PC-3 (cell line): ENCODE measurements around the gene USP3. TPM values are rescaled to one million over a fixed set of nuclear protein-coding genes. Genes with fewer than 3 reads are reported as not detected.

Source experiments
- ATAC-seq: fragments of 200-7000 bp; cut with Tn5 transposase; 2 replicates; pipeline ENCODE4 v1.9.1; 2020; ENCODE audit warnings: mild to moderate bottlenecking, moderate library complexity
- BruUV-seq: library from RNA; stranded (reverse); fragments of 400-500 nt; replicated peaks from 2 replicates; lab custom pipeline; 2021; lab: Mats Ljungman, UMichigan
- CTCF ChIA-PET: fragments of 300-600 bp; sonication (Branson Sonifier 250); formaldehyde crosslinking; loops from one replicate; lab custom pipeline; 2022; ENCODE audit warnings: antibody characterized with exemption; lab: Charles Lee
- POLR2A ChIA-PET: fragments of 300-600 bp; sonication (Branson Sonifier 250); formaldehyde crosslinking; loops from one replicate; lab custom pipeline; 2022; ENCODE audit warnings: antibody characterized with exemption; ENCODE audit not compliant: unreplicated experiment; lab: Charles Lee
- DNase-seq: peaks from one replicate; pipeline ENCODE4 v3.0.0-alpha.2; 2015
- H2AFZ ChIP-seq: fragments of 300-600 bp; sonication (generic); 2 replicates; pipeline ENCODE4 v1.6.0; 2016; ENCODE audit warnings: antibody characterized with exemption, low read length
- H3F3A ChIP-seq: fragments of 300-600 bp; sonication (generic); one replicate; pipeline ENCODE4 v1.6.0; 2017; ENCODE audit warnings: antibody characterized with exemption, low read length, control low read depth, mild to moderate bottlenecking; ENCODE audit not compliant: unreplicated experiment
- H3K27ac ChIP-seq: fragments of 300-600 bp; sonication (generic); 2 replicates; pipeline ENCODE4 v1.5.1; 2016; ENCODE audit warnings: mild to moderate bottlenecking, low read length
- H3K27me3 ChIP-seq: fragments of 300-600 bp; sonication (generic); 2 replicates; pipeline ENCODE4 v1.6.1; 2016; ENCODE audit warnings: low read length, mixed read lengths
- H3K36me3 ChIP-seq: fragments of 300-600 bp; sonication (generic); 2 replicates; pipeline ENCODE4 v1.6.1; 2016; ENCODE audit warnings: low read depth, mixed run types, low read length, mixed read lengths
- H3K4me1 ChIP-seq: fragments of 300-600 bp; sonication (generic); 2 replicates; pipeline ENCODE4 v1.5.1; 2016; ENCODE audit warnings: low read length; ENCODE audit not compliant: insufficient read depth
- H3K4me2 ChIP-seq: fragments of 300-600 bp; sonication (generic); 2 replicates; pipeline ENCODE4 v1.6.0; 2016; ENCODE audit warnings: low read length
- H3K4me3 ChIP-seq: fragments of 300-600 bp; sonication (generic); 2 replicates; pipeline ENCODE4 v1.5.1; 2016; ENCODE audit warnings: mild to moderate bottlenecking, low read length, mixed read lengths
- H3K79me2 ChIP-seq: fragments of 300-600 bp; sonication (generic); 2 replicates; pipeline ENCODE4 v1.6.1; 2017; ENCODE audit warnings: low read length, mixed read lengths
- H3K9ac ChIP-seq: fragments of 300-600 bp; sonication (generic); 2 replicates; pipeline ENCODE4 v1.6.0; 2016; ENCODE audit warnings: mild to moderate bottlenecking, low read length
- H3K9me2 ChIP-seq: fragments of 300-600 bp; sonication (generic); replicated peaks from 2 replicates; pipeline ENCODE4 v1.6.1; 2016; ENCODE audit warnings: mixed run types, low read length, mixed read lengths
- H3K9me3 ChIP-seq: fragments of 300-600 bp; sonication (generic); 2 replicates; pipeline ENCODE4 v1.6.1; 2016; ENCODE audit warnings: low read length, mixed read lengths
- H4K20me1 ChIP-seq: fragments of 300-600 bp; sonication (generic); 2 replicates; pipeline ENCODE4 v1.6.1; 2016; ENCODE audit warnings: low read length, mixed read lengths
- EZH2 ChIP-seq: fragments of 300-600 bp; sonication (generic); IDR thresholded peaks from one replicate; pipeline ENCODE4 v1.6.1; 2017; ENCODE audit warnings: antibody characterized with exemption, mild to moderate bottlenecking, low read length; ENCODE audit not compliant: unreplicated experiment
- EZH2phosphoT487 ChIP-seq: fragments of 300-600 bp; sonication (generic); IDR thresholded peaks from 2 replicates; pipeline ENCODE4 v1.6.1; 2018; ENCODE audit warnings: mild to moderate bottlenecking, antibody characterized with exemption, low read length, borderline replicate concordance
- intact Hi-C: fragments of 100-400 bp; cut with micrococcal nuclease; formaldehyde crosslinking; loops from 2 replicates; pipeline ENCODE4 v1.9.0; 2023
- total RNA-seq: library from RNA; depleted of rRNA; stranded (reverse); fragments of >200 nt; gene quantifications from 2 replicates; pipeline ENCODE4 v1.2.3, GENCODE V29; 2014
- TF ChIP-seq, protein P1 (sequence below): fragments of 300-600 bp; sonication (generic); conservative IDR thresholded peaks from 2 replicates; pipeline ENCODE4 v1.5.1; 2017; ENCODE audit warnings: antibody characterized with exemption, low read depth, mild to moderate bottlenecking, low read length

USP3 gene
- total RNA-seq, 1 experiment from 2014 or later: 26.9 TPM

DNA sequence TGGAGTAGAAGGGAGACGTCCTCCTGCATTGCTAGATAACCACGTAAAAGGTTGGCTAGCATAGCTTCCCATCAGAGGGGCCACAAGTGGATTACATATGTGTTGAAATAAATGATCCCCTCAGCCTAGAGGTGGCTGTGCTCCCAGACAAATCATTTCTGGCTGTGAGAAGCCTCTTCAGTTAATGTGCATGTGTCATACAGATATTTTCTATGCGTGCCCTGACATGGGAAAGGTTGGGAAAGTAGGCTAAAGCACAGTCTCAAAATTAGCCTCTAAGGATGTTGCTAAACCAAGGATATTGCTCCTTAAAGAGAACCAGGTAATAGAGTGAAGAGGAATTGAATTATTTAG lies 17.8 kb downstream of the USP3 start:
- Histone ChIP-seq H3K4me3 (no peak overlapping the region), H3K9me2 (no peaks in the 10 kb centered on the region), H3K9ac (no peak overlapping the region), H3F3A (no peaks in the 10 kb centered on the region), H3K27ac (no peak overlapping the region), H3K27me3 (no peaks in the 10 kb centered on the region), H3K79me2 (peaks cover 100% of the 10 kb centered on the region), H3K4me1 (peaks cover 17% of the 10 kb centered on the region), H4K20me1 (peaks cover 82% of the 10 kb centered on the region), H3K9me3 (no peaks in the 10 kb centered on the region), H2AFZ (no peak overlapping the region), H3K36me3 (no peaks in the 10 kb centered on the region), H3K4me2 (no peak overlapping the region)
- no peak for DNase-seq
- intact Hi-C loops: no loop called here
- ChIA-PET POLR2A (no interaction called here), CTCF (no interaction called here)
- ATAC-seq: no peak
- TF ChIP-seq EZH2: no peak
- no peak for TF ChIP-seq EZH2phosphoT487
- TF ChIP-seq, protein P1, sequence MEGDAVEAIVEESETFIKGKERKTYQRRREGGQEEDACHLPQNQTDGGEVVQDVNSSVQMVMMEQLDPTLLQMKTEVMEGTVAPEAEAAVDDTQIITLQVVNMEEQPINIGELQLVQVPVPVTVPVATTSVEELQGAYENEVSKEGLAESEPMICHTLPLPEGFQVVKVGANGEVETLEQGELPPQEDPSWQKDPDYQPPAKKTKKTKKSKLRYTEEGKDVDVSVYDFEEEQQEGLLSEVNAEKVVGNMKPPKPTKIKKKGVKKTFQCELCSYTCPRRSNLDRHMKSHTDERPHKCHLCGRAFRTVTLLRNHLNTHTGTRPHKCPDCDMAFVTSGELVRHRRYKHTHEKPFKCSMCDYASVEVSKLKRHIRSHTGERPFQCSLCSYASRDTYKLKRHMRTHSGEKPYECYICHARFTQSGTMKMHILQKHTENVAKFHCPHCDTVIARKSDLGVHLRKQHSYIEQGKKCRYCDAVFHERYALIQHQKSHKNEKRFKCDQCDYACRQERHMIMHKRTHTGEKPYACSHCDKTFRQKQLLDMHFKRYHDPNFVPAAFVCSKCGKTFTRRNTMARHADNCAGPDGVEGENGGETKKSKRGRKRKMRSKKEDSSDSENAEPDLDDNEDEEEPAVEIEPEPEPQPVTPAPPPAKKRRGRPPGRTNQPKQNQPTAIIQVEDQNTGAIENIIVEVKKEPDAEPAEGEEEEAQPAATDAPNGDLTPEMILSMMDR: no peak
- BruUV-seq: no TSS peak

DNA sequence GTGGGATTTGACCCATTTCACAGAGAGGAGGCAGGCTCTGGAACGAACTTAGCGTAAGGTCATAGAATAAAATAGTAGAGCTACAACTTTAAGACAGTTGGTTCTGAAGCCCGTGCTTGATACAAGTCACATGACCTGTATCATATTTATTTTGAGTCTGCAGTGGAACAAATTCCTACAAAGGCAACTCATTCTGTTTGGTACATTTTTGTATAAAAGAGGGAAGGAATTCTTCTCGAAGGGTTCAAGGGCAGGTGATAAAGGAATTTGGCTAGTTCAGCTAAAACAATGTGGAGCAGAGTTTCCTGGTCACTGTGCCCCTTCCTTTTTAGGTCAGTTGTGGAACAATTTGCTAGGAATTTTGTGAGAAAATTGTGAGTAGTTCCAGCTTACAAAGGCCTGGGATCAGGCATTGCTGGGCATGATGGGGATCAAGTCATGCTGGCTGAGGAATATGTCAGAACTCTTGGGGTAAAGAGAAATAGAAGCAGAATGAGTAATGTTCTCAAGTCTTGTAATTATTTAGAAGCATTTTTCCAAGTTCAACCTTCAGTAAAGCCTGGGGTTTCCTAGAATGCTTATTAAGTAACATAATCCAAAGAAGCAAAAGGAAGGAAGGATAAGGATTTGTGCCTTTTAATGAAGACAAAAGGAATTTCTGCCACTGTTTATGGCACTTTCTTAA lies 19.1 kb downstream of the USP3 start:
- no peak overlapping the region for H3K4me3 ChIP-seq
- H4K20me1 ChIP-seq: peaks cover 76% of the 10 kb centered on the region
- no peaks in the 10 kb centered on the region for H3K9me3 ChIP-seq
- intact Hi-C loops: no loop called here
- ChIA-PET CTCF (interaction anchor here (0.5 kb wide), 1 partner anchor 28 kb away, joined by 3 read pairs; no protein-coding TSS in a partner anchor), POLR2A (no interaction called here)
- H3K27ac ChIP-seq: no peak overlapping the region
- H3K79me2 ChIP-seq: peaks cover 100% of the 10 kb centered on the region
- H3K4me2 ChIP-seq: no peak overlapping the region
- no peaks in the 10 kb centered on the region for H3K27me3 ChIP-seq
- peaks cover 7% of the 10 kb centered on the region for H3K4me1 ChIP-seq
- no peaks in the 10 kb centered on the region for H3F3A ChIP-seq
- no peaks in the 10 kb centered on the region for H3K9me2 ChIP-seq
- H2AFZ ChIP-seq: no peak overlapping the region
- no peak for ATAC-seq
- H3K9ac ChIP-seq: no peak overlapping the region
- no peaks in the 10 kb centered on the region for H3K36me3 ChIP-seq
- no TSS peak for BruUV-seq
- no peak for DNase-seq
- TF ChIP-seq, protein P1: no peak
- TF ChIP-seq EZH2phosphoT487 (no peak), EZH2 (no peak)

DNA sequence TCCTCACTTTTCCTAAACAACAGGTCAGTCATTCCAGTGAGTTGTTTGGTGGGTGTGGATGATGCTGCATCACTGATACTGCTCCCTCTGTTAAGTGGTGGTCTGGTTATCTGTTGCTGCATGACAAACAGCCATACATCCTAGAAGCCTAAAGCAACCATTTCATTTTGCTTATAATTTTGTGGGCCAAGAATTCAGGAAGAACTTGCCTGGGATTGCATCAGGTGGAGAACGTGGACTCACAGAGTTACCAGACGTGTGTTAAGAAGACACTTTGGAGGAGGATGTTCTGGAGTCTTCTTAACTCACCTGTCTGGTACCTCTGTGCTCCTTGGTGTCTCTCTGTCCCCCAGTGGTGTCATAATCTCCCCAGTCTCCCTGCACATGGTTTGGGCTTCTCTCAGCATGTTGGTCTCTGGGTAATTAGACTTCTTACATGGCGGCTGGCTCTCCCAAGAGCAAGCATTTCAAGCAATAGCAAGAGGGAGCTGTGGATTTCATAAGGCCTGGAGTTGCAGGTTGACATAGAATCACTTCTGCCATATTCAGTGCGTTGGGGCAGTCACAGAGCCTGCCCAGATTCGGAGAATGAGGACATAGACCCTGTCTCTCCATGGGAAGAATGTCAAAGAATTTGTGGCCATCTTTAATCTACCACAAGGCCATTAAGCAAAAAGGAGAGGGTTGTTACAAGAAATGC lies 20.1 kb downstream of the USP3 start:
- intact Hi-C loops: no loop called here
- Histone ChIP-seq H3K79me2 (peaks cover 100% of the 10 kb centered on the region), H3K4me2 (no peak overlapping the region), H4K20me1 (peaks cover 72% of the 10 kb centered on the region), H3K4me3 (no peak overlapping the region), H2AFZ (no peak overlapping the region), H3K9ac (no peak overlapping the region), H3K4me1 (peaks cover 3% of the 10 kb centered on the region; the same call in 1 of the 2 replicates), H3F3A (no peaks in the 10 kb centered on the region), H3K9me3 (no peaks in the 10 kb centered on the region), H3K27ac (no peak overlapping the region), H3K36me3 (no peaks in the 10 kb centered on the region), H3K9me2 (no peaks in the 10 kb centered on the region), H3K27me3 (no peaks in the 10 kb centered on the region)
- BruUV-seq: no TSS peak
- ATAC-seq (no peak), DNase-seq (no peak)
- ChIA-PET CTCF (no interaction called here), POLR2A (interaction anchor here (0.6 kb wide), 1 partner anchor 56 kb away, joined by 10 read pairs; no protein-coding TSS in a partner anchor)
- TF ChIP-seq, protein P1: no peak
- TF ChIP-seq EZH2phosphoT487 (no peak), EZH2 (no peak)
